OCI-M1 (cell line): Measurements from ENCODE around the gene RASGRF2.
"Not testable (repeated sequence)": the region's sequence is repeated elsewhere in the genome, so short reads cannot be mapped to it uniquely, and the experiment has no call there.

Source experiments
- DNase-seq: peaks from one replicate; lab custom pipeline; 2025; lab: John Stamatoyannopoulos, UW

Gene RASGRF2

DNA sequence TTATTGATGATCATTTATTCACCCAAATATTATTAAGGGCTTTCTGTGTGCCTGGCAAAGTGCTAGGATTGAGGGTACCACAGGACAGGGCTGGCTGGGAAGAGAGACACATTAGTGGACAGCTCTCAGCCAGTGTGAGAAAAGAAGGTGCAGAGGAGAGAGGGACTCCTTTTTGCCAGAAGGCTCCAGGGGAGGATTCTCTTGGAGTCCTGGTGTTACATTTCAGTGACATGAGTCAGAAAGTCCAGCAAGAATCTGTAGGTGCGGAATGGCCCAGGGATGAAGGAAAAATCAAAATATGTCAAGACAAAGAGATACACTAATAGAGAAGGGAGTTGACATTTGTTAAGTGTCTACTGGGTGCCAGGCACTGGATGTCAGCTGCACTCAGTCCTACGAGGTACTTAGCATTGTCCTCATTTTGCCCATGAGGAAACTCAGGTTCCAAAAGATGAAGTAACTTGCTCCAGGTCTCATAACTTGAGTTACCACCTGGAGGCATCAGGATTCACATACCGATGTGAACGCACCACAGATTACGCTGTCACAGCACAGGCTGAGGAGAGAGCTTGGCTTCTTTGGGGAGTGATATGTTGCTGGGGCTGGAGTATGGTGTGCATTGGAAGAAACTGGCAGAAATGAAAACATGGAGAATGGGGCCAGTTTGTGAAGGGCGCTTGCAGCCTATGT, 60.5 kb downstream of the RASGRF2 start:
- DNase-seq, result no peak

DNA sequence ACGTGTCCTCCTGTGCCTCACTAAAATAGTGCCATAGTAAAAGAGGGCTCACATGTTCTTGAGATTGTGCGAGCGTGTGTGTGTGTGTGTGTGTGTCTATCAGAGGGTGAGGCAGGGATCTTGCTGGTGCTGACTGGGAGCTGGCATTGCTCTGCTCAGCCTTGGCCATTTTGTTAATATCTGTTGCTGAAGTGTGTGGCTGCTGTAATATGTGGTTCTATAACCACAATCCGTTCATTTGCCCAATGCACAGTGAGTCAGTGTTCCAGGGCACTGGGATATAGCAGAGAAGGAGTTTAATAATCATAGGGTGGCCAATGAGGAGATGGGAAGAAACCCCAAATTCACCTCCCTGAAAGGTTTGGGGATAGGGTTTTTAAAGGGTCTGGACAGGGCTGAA, 61.3 kb downstream of the RASGRF2 start:
- DNase-seq, result no peak

GRCh38 chr5:81021951-81022687, 62.0 kb downstream of the RASGRF2 start:
- DNase-seq, result no peak

DNA sequence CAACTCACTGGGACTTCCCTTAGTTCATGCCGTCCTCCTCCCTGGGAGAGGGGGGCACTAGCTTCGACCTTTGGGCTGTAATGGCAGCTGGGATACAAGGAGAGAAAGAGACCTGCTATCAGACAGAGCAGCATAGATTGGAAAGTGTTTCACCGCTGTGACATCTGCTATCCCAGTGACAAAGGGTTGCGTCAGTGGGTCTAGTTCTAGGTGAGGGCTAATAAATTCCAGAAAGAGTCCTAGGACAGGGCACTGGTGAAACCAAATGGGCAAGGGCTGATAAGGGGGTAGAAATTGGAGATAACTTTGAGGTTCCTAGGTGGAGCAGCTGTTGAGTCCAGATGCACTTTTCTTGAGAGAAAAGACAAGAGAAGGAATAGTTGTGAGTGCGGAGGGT, 62.5 kb downstream of the RASGRF2 start:
- DNase-seq, result no peak

GRCh38 chr5:81023261-81023970, 63.3 kb downstream of the RASGRF2 start:
- no peak for DNase-seq

DNA sequence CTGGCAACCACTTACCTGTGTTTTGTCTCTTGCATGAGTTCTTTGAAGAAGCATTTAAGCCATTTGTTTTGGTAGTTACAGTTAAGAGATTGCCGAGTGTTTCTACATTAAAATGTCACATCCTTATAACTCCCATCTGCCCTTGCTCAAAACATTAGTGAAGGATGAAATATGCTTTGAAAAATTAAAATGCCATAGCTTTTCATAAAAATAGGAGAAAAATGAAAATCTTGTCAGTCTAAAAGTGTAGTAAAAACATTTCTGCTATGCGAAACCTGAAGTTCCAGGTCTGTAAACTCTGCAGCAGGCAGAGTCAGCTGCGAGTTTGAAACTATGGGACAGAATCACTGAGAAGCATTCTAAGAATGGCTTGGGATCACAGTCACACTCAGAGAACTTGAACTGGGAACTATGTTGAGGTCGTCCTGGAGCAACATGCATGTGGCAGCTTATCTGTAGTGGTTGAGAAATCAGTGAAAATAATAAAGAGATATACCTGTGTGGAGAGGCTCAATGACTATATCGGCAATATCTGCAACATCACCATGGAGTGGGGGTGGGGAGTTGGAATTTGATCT, 67.4 kb downstream of the RASGRF2 start:
- DNase-seq, result no peak

DNA sequence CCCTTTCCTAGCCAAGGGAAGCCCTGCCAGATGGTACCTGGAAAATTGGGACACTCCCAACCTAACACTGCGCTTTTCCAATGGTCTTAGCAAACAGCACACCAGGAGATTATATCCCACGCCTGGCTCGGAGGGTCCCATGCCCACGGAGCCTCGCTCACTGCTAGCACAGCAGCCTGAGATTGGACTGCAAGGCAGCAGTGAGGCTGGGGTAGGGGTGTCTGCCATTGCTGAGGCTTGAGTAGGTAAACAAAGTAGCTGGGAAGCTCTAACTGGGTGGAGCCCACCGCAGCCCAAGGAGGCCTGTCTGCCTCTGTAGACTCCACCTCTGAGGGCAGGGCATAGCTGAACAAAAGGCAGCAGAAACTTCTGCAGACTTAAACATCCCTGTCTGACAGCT, 68.7 kb downstream of the RASGRF2 start:
- not testable (repeated sequence) for DNase-seq

DNA sequence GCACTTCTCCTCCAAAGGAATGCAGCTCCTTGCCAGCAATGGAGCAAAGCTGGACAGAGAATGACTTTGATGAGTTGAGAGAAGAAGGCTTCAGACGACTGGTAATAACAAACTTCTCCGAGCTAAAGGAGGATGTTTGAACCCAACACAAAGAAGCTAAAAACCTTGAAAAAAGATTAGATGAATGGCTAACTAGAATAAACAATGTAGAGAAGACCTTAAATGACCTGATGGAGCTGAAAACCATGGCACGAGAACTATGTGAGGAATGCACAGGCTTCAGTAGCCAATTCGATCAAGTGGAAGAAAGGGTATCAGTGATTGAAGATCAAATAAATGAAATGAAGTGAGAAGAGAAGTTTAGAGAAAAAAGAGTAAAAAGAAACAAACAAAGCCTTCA, 69.6 kb downstream of the RASGRF2 start:
- DNase-seq, result not testable (repeated sequence)

- not testable (repeated sequence) for DNase-seq
Observed at GRCh38 chr5:81030236-81031034, 70.3 kb downstream of the RASGRF2 start.

DNA sequence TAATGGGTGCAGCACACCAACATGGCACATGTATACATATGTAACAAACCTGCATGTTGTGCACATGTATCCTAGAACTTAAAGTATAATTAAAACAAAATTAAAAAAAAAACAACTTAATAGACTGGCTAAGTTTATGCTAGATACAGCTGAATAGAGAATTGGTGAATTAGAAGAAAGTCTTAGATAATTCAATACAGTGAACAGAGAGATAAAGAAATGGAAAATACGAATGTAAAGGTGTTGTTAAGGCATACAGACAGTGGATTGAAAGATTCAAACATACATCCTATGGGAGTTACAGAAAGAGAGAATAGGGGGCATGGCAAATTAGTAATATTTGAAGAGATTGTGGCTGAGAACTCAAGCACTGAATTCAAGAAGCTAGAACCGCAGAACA, 75.4 kb downstream of the RASGRF2 start:
- no peak for DNase-seq

DNA sequence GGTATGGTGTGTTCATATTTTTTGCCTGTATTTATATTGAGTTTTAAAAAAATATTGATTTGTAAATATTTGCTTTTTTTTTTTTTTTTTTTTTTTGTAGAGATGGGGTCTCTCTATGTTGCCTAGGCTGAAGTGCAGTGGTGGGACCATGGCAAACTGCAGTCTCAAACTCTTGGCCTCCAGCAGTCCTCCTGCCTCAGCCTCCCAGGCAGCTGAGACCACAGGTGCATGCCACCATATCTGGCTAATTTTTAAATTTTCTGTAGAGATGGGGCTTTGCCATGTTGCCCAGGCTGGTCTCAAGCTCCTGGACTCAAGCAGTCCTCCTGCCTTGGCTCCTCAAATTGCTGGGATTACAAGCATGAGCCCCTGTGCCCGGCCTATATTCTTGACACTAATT, 78.3 kb downstream of the RASGRF2 start:
- DNase-seq, result no peak

GRCh38 chr5:81044868-81045267, 84.7 kb downstream of the RASGRF2 start:
- DNase-seq, result no peak

GRCh38 chr5:81045389-81045807, 85.2 kb downstream of the RASGRF2 start:
- DNase-seq, result no peak

GRCh38 chr5:81046041-81046440, 85.9 kb downstream of the RASGRF2 start:
- no peak for DNase-seq

DNA sequence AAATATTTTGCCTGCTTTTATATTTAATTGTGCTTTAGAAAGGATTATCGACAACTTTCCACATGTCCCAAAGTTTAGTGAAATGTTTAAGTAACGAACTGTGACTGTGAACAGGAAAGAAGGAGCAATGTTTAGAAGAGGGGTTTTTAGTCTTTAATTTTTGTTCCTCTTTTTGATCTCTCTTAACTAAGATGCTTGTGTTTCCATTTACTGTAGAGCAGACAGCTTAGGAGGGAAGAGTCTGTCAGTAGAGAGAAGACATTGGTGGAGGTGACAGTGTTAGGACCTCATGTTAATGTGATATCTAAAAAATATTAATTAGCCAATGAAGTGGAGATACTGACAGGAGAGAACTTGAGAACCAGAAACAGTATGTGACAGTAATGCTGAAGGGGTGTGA, 92.2 kb downstream of the RASGRF2 start:
- DNase-seq, result no peak

DNA sequence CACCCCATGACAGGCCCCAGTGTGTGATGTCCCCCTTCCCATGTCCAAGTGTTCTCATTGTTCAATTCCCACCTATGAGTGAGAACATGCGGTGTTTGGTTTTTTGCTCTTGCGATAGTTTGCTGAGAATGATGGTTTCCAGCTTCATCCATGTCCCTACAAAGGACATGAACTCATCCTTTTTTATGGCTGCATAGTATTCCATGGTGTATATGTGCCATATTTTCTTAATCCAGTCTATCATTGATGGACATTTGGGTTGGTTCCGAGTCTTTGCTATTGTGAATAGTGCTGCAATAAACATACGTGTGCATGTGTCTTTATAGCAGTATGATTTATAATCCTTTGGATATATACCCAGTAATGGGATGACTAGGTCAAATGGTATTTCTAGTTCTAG, 93.1 kb downstream of the RASGRF2 start:
- DNase-seq, result not testable (repeated sequence)

- no peak for DNase-seq
Observed at GRCh38 chr5:81058121-81058520, 98.0 kb downstream of the RASGRF2 start.

DNA sequence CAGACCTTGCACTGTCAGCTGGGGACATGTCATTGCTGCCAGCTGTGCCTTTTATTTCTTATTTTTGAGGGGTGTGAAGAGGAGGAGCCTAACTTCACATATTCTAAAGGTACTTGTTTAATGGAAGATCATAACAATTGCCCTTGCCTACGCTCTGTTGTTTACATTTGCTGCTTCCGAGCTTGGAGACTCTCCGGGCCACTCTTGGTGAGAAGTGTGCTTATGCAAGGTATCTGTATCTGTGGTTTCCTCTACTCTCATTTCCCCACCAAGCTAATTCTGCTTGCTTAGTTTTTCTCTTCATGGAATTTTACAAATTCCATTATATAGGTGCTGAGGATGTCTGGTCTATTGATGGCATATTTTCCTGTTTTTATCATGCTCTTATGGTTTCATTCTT, 105.3 kb downstream of the RASGRF2 start:
- no peak for DNase-seq

GRCh38 chr5:81066102-81066501, 105.9 kb downstream of the RASGRF2 start:
- no peak for DNase-seq

DNA sequence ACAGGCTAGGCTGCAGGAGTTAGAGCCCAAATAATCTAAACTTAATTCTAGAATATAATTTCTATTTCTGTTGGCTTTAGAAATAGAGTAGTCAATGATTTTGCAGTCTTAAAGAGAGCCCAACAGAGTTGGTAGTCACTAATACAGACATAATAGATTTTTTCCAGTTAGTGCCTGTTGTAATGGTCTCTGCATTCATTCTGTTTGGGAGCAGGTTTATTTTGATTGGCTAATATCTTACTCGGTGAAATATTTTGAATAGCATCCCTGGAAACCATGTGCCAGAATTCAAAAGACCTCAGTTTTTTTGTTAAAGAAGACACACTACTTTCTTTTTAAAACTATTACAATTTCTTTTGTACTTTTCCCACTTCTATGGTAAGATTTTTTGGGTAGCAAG, 107.2 kb downstream of the RASGRF2 start:
- no peak for DNase-seq

DNA sequence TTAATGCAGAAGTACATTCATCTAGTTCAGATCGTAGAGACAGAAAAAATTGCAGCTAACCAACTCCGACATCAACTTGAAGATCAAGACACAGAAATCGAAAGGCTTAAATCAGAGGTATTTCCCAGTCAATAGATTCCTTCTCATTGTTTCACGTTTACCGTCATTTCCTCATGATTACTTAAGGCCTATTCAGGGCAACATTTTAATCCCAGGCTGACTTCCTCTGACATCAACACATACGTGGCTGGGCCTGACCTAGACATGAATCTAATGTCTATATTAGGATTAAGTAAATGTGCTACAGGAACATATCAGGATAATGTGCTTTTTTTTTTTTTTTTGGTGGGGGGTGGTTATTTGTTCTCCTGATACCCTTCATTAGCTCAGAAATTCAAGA, 107.9 kb downstream of the RASGRF2 start:
- DNase-seq, result no peak

GRCh38 chr5:81068635-81069034, 108.5 kb downstream of the RASGRF2 start:
- DNase-seq, result no peak
